NT2/D1 (cell line): ENCODE measurements around the gene SLC7A1.

Experiments
- SUZ12 ChIP-seq: IDR thresholded peaks from 2 replicates; pipeline ENCODE4 v1.6.1; 2011; ENCODE audit not compliant: insufficient read length, insufficient read depth; ENCODE audit errors: extremely low read depth
- YY1 ChIP-seq: IDR thresholded peaks from 2 replicates; pipeline ENCODE4 v1.6.1; 2011; ENCODE audit not compliant: insufficient read length, insufficient read depth
- ZNF274 ChIP-seq: IDR thresholded peaks from 2 replicates; pipeline ENCODE4 v1.6.1; 2011; ENCODE audit warnings: mild to moderate bottlenecking, low read depth, low read length

- TF ChIP-seq ZNF274 (no peak), SUZ12 (no peak), YY1 (no peak)
Observed at GRCh38 chr13:29583073-29583785, 12.3 kb downstream of the SLC7A1 start.
